ENCODE measurements around the gene AMPD2.

DNA sequence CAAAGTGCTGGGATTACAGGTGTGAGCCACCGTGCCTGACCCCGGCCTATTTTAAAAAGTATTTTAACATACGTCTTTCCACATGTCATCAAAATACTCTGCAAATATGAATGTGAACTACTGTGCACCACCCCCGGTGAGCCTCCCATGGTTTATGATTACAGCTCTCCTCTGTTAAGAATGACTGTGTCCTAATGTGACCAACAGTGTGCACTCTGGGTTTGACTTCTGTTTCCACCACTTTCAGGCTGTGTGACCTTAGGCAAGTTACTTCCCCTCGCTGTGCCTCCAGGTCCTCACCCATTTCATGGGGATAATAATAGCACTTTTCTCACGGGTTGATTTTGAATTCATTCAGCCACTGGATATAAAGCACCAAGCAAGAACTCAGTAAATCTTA, 14.7 kb downstream of the AMPD2 start:
- TF ChIP-seq ZFP30 (CRISPR knock-in tag; IDR thresholded peaks at IDR 0.05), result no peak
- TF ChIP-seq, protein P1, sequence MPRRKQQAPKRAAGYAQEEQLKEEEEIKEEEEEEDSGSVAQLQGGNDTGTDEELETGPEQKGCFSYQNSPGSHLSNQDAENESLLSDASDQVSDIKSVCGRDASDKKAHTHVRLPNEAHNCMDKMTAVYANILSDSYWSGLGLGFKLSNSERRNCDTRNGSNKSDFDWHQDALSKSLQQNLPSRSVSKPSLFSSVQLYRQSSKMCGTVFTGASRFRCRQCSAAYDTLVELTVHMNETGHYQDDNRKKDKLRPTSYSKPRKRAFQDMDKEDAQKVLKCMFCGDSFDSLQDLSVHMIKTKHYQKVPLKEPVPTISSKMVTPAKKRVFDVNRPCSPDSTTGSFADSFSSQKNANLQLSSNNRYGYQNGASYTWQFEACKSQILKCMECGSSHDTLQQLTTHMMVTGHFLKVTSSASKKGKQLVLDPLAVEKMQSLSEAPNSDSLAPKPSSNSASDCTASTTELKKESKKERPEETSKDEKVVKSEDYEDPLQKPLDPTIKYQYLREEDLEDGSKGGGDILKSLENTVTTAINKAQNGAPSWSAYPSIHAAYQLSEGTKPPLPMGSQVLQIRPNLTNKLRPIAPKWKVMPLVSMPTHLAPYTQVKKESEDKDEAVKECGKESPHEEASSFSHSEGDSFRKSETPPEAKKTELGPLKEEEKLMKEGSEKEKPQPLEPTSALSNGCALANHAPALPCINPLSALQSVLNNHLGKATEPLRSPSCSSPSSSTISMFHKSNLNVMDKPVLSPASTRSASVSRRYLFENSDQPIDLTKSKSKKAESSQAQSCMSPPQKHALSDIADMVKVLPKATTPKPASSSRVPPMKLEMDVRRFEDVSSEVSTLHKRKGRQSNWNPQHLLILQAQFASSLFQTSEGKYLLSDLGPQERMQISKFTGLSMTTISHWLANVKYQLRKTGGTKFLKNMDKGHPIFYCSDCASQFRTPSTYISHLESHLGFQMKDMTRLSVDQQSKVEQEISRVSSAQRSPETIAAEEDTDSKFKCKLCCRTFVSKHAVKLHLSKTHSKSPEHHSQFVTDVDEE (CRISPR knock-in tag; IDR thresholded peaks at IDR 0.05), result no peak
- no peak for TF ChIP-seq ZNF70 (CRISPR knock-in tag; IDR thresholded peaks at IDR 0.05)
- TF ChIP-seq OSR1 (CRISPR knock-in tag; IDR thresholded peaks at IDR 0.05), result no peak

Data from SK-N-SH treated with all-trans-retinoic acid at 6 μM for 48 hours (cell line).